Ramos (cell line): ENCODE data around the gene HBS1L.

Experiments used
- in situ Hi-C: fragments of 300-500 bp; cut with MboI; formaldehyde crosslinking; loops from one replicate; pipeline ENCODE4 v1.14.3; 2022; ENCODE audit warnings: low sequenced_read_pairs; ENCODE audit not compliant: unreplicated experiment

Gene HBS1L

DNA sequence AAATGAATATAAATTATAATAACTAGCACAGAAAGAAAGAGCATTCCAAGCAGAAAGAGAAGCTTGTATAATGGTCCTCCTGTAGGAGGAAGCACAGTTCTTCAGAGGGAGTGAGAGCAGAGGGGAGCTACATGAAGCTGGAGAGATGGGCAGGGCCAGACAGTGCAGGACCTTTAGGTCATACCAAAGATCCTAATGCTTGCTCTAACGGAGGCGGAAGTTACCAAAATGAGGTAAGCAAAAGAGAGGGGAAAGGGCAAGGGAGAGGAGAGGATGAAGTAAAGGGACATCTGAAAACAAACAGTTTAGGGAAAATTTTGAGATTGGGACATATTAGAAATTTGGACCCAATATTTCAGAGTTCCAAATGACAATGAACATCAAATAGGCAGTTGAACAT, 50.2 kb downstream of the HBS1L start:
- in situ Hi-C loops, result no loop called here

DNA sequence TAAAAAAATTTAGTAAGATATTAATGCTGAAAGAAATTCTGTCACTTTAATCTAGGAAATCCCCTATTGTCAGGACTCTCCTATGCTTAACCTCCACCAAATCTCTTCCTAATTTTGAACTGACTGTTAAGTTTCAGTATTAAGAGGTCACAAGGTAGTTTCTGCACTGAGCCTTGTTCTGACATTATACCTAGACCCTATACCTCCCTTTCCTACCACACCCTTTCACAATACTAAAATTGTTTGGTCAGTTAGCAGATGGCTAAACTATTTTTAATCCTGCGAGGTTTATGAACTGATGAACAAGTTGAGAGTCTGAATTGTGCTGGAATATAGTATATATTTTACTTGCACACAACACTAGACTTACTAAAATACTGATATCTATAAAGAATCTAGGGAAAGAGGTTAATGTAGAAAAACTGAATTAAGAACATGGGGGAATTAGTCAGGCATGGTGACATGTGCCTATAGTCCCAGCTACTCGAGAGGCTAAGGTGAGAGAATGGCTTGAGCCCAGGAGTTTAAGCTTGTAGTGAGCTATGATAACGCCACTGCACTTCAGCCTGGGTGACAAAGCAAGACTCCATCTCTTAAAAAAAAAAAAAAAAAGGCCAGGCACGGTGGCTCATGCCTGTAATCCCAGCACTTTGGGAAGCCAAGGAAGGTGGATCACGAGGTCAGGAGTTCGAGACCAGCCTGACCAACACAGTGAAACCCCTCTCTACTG, 51.5 kb downstream of the HBS1L start:
- in situ Hi-C loops, result no loop called here

DNA sequence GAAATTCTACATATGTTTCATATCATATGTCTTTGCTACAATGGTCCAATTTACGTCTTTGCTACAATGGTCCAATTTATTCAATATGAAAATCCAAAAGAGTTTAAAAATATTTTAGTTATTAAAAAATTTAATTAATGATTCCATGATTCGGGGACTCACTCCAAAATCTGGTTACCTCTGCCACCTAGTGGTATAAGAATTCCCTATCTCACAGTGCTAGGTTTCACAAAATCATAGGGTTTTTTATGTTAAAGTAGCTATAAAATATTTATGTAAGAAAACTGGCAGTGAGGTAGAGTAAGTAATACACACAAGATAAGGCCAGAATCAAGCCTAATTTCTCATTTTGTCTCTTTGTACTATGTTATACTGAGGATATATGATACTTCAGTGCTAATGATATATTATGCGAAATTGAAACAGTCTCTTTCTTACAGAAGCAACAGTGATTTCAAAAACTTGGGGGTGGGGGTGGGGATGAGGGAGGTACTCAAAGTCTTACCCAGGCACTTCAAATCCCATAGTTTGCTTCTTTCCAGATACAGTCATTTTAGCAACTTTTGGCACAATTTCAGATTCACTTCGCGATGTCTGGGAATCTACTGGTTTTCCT, 52.3 kb downstream of the HBS1L start:
- in situ Hi-C loops, result no loop called here

GRCh38 chr6:134999107-134999506, 55.5 kb downstream of the HBS1L start:
- in situ Hi-C loops, result no loop called here

GRCh38 chr6:134997133-134997995, 57.3 kb downstream of the HBS1L start:
- in situ Hi-C loops, result no loop called here

DNA sequence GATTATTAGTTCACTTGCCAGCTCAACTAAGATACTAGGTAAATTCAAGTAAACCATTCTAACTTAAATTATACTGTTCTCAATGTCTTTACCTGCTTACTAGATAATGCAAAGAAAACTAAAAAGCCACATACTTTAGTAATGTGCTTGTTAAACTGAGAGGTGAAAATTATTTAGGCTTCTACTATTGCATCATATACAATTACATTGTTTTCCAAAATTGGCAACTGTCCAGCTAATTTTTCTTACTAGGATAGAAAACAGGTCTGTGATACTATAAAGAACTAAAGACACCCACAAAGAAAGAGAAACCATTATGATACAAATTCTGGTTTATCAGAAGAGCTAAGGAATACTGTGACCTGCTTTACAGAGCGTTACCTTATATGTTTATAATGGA, 59.1 kb downstream of the HBS1L start:
- in situ Hi-C loops, result no loop called here

DNA sequence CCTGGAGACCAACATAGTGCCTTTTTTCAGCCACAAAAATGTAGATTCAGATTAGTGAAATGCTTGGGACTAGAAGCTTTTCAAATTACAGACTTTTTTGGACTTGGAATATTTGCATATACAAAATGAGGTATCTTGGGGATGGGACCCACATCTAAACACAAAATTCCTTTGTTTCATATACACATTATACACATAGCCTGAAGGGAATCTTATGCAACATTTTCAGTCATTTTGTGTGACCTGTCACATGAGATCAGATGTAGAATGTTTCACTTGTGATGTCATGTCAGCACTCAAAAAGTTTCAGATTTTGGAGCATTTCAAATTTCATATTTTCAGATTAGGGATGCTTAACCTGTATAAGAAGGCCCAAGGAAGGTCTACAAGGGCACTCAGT, 60.2 kb downstream of the HBS1L start:
- in situ Hi-C loops, result no loop called here

DNA sequence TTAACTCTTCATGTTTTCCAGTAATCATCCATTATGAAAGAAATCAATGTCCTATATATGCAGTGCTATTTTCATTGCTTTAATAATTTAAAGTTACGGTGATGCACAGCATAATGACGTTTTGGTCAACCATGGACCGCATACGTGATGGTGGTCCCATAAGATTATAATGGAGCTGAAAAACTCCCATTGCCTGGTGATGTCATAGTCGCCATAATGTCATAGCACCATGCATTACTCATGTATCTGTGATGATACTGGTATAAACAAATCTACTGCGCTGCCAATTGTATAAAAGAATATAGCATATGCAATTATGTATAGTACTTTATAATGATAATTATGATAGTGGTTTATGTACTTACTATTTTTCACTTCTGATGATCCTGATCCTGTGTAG, 62.5 kb downstream of the HBS1L start:
- in situ Hi-C loops, result no loop called here

GRCh38 chr6:134990262-134990661, 64.4 kb downstream of the HBS1L start:
- in situ Hi-C loops, result no loop called here

DNA sequence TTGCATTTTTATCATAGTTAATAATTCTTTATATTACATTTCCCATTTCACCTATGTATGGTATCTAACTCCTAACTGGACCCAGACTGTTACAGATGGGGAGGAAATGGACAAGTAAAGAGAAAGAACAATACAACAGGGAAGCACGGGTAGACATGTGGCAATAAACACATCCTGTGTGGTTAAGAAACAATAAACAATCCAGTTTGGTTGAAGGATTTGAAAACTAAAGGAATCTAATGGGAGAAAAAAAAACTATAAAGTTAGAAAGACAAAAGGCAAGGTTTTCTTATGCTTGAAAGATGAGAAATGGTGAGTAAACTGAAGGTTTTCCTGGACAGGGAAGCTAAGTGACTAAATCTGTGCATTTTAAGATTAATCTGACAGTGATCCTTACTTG, 69.8 kb downstream of the HBS1L start:
- in situ Hi-C loops, result no loop called here

DNA sequence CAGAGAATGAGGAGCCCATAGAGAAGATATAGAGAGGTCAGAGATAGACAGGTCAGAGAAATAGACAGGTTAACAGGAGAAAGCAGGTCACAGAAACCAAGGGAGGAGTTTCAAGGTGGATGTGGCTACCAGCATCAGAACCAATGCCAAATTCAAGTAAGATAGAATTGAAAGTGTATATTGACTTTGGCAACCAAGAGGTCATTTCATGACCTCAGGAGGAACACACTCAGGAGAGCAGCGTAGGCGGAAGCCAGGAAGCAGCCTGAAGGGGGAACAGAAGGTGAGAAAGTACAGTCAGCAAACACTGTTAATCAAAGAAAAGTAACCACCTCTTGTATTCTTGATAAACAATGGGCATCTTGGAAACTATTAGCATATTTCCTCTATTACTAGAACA, 70.8 kb downstream of the HBS1L start:
- in situ Hi-C loops, result no loop called here

DNA sequence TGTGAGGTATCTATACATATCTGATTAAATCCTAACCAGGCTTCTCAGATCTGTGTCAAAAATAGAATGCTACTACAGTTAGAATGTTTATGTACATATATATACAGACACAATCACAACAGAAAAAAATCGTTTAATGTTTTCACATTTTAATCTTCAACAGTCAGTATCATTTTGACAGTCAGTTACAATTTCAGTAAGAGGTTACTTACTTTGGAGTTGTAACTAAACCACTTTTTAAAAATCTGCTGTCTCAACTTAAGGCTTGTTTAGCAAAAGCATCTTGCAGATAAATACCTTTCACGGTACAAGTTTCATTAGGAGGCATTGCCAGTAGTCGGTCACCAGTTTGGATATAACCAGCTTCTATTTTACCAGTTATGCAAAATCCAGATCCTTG, 72.5 kb downstream of the HBS1L start:
- in situ Hi-C loops, result no loop called here

GRCh38 chr6:134980846-134981245, 73.8 kb downstream of the HBS1L start:
- in situ Hi-C loops, result no loop called here

- in situ Hi-C loops, result no loop called here
Measured at GRCh38 chr6:134979142-134979541, 75.5 kb downstream of the HBS1L start.

DNA sequence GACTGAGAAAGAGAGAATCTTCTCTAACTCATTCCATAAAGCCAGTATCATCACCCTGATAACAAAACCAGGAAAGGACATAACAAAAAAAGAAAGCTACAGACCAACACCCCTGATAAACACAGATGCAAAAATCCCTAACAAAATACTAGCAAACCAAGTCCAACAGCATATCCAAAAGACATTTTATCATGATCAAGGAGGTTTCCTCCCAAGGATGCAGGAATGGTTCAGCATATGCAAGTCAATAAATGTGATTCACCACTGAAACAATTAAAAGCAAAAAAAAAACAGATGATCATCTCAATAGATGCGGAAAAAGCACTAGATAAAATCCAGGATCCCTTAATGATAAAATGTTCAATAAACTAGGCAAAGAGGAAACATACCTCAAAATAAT, 80.3 kb downstream of the HBS1L start:
- in situ Hi-C loops, result no loop called here

DNA sequence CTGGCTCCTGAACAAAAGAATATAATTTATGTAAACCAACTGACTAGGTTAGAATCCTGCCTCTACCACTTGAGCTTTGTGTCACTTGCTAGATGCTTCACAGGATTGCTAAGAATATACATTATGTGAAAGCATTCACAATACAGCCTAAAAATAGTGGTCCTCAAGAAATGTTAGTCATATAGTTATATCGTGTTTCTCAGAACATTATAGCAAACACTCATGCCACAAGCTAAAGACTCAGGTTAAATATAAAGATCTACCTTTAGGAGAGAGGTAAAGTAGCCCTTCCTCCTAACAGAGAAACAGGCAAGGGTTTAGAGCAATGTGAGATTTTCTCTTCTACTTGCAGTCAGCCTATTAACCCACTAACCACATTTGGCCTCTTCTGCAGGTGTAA, 86.9 kb downstream of the HBS1L start:
- in situ Hi-C loops, result no loop called here

GRCh38 chr6:134964451-134965203, 90.0 kb downstream of the HBS1L start:
- in situ Hi-C loops, result no loop called here

DNA sequence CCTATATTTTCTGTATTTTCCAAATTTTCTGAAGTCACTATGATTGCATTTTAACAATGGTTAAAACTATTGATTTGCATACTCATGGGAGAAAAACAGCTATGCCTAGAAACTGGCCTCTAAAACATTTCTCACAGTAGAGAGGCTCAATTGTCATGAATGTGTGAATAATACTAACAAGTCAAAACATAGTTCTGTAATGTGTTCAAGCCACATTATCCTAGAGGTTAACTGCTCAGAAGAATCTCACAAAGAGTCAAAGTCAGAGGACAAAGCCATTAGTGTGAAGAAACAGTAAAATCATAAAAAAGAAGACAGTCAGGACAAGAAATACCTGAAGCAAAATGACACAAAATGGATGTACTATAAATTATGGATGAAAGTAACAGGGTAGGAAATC, 92.2 kb downstream of the HBS1L start:
- in situ Hi-C loops, result no loop called here

GRCh38 chr6:134961366-134961765, 93.3 kb downstream of the HBS1L start:
- in situ Hi-C loops, result no loop called here

GRCh38 chr6:134959603-134960002, 95.0 kb downstream of the HBS1L start:
- in situ Hi-C loops, result no loop called here

GRCh38 chr6:134956676-134957075, 97.9 kb downstream of the HBS1L start:
- in situ Hi-C loops, result no loop called here
